SH-SY5Y (cell line): ENCODE measurements around the gene POU2F3.

ENCODE experiments used
- GATA2 ChIP-seq: IDR thresholded peaks from 2 replicates; pipeline ENCODE4 v1.6.1; 2011; ENCODE audit warnings: mild to moderate bottlenecking, low read depth, low read length
- GATA3 ChIP-seq: IDR thresholded peaks from 2 replicates; pipeline ENCODE4 v1.6.1; 2011; ENCODE audit warnings: low read depth, mild to moderate bottlenecking, low read length, moderate library complexity

DNA sequence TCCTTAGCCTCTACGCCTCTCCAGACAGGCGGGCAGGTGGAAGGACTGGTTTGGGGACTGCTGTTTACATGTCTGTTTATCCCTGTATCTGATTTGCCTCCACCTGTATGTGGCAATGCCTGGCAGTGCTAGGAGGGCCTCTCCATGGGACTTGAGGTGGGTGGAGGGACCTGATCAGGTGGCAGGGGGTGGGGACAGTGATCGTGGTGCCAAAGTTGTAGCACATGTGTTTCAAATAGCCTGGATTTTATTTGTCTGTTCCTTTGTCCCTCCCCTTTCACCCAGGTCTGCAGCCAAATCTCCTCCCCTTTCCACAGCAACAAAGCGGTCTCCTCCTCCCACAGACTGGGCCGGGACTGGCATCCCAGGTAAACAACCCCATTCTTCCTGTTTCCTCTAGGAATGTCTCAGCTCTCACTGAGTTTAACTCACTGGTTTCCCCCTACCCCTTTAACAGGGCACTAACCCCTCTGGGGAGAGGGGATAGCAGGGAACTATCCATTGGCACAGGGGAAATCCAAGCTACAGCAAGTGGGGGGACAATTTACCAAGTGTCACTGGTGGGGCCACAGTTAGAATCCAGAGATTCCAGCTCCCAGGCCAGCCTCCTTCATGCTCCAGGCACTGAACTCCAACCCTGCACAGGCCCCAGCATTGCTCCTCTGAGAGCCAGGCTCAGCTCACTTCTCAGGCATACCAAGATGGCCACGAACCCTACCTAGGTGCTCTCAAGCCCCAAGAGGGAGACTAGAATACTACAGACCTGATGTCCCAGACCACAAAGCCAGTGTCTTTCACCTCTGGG, 62.3 kb downstream of the POU2F3 start:
- no peak for TF ChIP-seq GATA2
- no peak for TF ChIP-seq GATA3
